Ishikawa (cell line): ENCODE data around the gene WWOX.

Source experiments
- CREB1 ChIP-seq: IDR thresholded peaks from 2 replicates; pipeline ENCODE4 v1.6.1; 2012; ENCODE audit warnings: low read depth
- EGR1 ChIP-seq: IDR thresholded peaks from 2 replicates; pipeline ENCODE4 v1.6.1; 2012
- TAF1 ChIP-seq: IDR thresholded peaks from 2 replicates; pipeline ENCODE4 v1.6.1; 2012; ENCODE audit warnings: low read depth, mild to moderate bottlenecking
- YY1 ChIP-seq: IDR thresholded peaks from 2 replicates; pipeline ENCODE4 v1.6.1; 2012; ENCODE audit warnings: low read depth
- TF ChIP-seq, protein P1 (sequence below): IDR thresholded peaks from 2 replicates; pipeline ENCODE4 v1.6.1; 2012; ENCODE audit warnings: low read depth, mild to moderate bottlenecking

GRCh38 chr16:79190542-79190941, 1091.1 kb downstream of the WWOX start:
- no peak for TF ChIP-seq TAF1
- TF ChIP-seq, protein P1, sequence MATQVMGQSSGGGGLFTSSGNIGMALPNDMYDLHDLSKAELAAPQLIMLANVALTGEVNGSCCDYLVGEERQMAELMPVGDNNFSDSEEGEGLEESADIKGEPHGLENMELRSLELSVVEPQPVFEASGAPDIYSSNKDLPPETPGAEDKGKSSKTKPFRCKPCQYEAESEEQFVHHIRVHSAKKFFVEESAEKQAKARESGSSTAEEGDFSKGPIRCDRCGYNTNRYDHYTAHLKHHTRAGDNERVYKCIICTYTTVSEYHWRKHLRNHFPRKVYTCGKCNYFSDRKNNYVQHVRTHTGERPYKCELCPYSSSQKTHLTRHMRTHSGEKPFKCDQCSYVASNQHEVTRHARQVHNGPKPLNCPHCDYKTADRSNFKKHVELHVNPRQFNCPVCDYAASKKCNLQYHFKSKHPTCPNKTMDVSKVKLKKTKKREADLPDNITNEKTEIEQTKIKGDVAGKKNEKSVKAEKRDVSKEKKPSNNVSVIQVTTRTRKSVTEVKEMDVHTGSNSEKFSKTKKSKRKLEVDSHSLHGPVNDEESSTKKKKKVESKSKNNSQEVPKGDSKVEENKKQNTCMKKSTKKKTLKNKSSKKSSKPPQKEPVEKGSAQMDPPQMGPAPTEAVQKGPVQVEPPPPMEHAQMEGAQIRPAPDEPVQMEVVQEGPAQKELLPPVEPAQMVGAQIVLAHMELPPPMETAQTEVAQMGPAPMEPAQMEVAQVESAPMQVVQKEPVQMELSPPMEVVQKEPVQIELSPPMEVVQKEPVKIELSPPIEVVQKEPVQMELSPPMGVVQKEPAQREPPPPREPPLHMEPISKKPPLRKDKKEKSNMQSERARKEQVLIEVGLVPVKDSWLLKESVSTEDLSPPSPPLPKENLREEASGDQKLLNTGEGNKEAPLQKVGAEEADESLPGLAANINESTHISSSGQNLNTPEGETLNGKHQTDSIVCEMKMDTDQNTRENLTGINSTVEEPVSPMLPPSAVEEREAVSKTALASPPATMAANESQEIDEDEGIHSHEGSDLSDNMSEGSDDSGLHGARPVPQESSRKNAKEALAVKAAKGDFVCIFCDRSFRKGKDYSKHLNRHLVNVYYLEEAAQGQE, result no peak
- TF ChIP-seq YY1, result no peak
- no peak for TF ChIP-seq EGR1
- TF ChIP-seq CREB1, result no peak
